Endodermal cell (in vitro differentiated cells): Measurements from ENCODE around the gene SLC1A7. TPM values are rescaled to one million over a fixed set of nuclear protein-coding genes. Genes with fewer than 3 reads are reported as not detected.

Source experiments
- DNase-seq: peaks from one replicate; pipeline ENCODE4 v3.0.0-alpha.2; 2017
- H3K27ac ChIP-seq: 2 replicates; pipeline ENCODE4 v1.5.1; 2013; ENCODE audit warnings: mild to moderate bottlenecking, low read depth, low read length, moderate library complexity
- H3K27me3 ChIP-seq: 2 replicates; pipeline ENCODE4 v1.6.1; 2013; ENCODE audit warnings: mild to moderate bottlenecking, low read length, moderate library complexity; ENCODE audit not compliant: insufficient read depth, control insufficient read depth, poor library complexity, severe bottlenecking
- H3K36me3 ChIP-seq: 2 replicates; pipeline ENCODE4 v1.7.0; 2013; ENCODE audit warnings: mild to moderate bottlenecking, low read length, moderate library complexity; ENCODE audit not compliant: control insufficient read depth, insufficient read depth
- H3K4me1 ChIP-seq: one replicate; pipeline ENCODE4 v1.7.0; 2013; ENCODE audit warnings: low read length; ENCODE audit not compliant: control insufficient read depth, insufficient read depth
- H3K4me3 ChIP-seq: 2 replicates; pipeline ENCODE4 v1.5.1; 2013; ENCODE audit warnings: mild to moderate bottlenecking, low read length, moderate library complexity
- H3K9ac ChIP-seq: 2 replicates; pipeline ENCODE4 v1.6.1; 2013; ENCODE audit warnings: mild to moderate bottlenecking, low read length, moderate library complexity; ENCODE audit not compliant: poor library complexity, severe bottlenecking; ENCODE audit errors: extremely low read depth
- H3K9me3 ChIP-seq: 2 replicates; pipeline ENCODE4 v1.6.1; 2013; ENCODE audit warnings: mild to moderate bottlenecking, low read length, moderate library complexity; ENCODE audit not compliant: control insufficient read depth
- H3K27ac Mint-ChIP-seq: 2 replicates; pipeline ENCODE4 v1.8.0; 2020; ENCODE audit warnings: mixed read lengths
- H3K27me3 Mint-ChIP-seq: 2 replicates; pipeline ENCODE4 v1.8.0; 2021; ENCODE audit warnings: mild to moderate bottlenecking, mixed read lengths; ENCODE audit not compliant: insufficient read depth
- H3K36me3 Mint-ChIP-seq: 2 replicates; pipeline ENCODE4 v1.8.0; 2020; ENCODE audit warnings: low read depth, mixed read lengths
- H3K4me1 Mint-ChIP-seq: 2 replicates; pipeline ENCODE4 v1.8.0; 2020; ENCODE audit warnings: mixed read lengths
- H3K4me3 Mint-ChIP-seq: 2 replicates; pipeline ENCODE4 v1.8.0; 2020; ENCODE audit warnings: mild to moderate bottlenecking, moderate library complexity, mixed read lengths
- H3K9me3 Mint-ChIP-seq: 2 replicates; pipeline ENCODE4 v1.8.0; 2020; ENCODE audit warnings: mild to moderate bottlenecking, mixed read lengths
- WGBS, 2 experiments: methylation state at CpG; one replicate each; pipeline versions ENCODE4 v1.1.5 to v1.1.7; 2013; ENCODE audit warnings: missing lambda C conversion rate in 2 of 2, mixed read lengths in 1 of 2; ENCODE audit not compliant: insufficient coverage in 1 of 2, insufficient read length in 1 of 2; 5-methylcytosine and 5-hydroxymethylcytosine counted together
- total RNA-seq, 2 donors: library from RNA; stranded (reverse); fragmentation: NEBNext Ultra II Directional in 1 of 2; extraction: Animal tissue kit (Norgen Biotek cat#: 25700) in 1 of 2; gene quantifications; 2 replicates in 1 of 2; 3 replicates in 1 of 2; pipeline ENCODE4 v1.2.1, GENCODE V29; 2021
- TF ChIP-seq, protein P1 (sequence below): fragments of 200-600 bp; sonication (generic); conservative IDR thresholded peaks from 2 replicates; pipeline ENCODE4 v1.5.0; 2021; ENCODE audit warnings: antibody characterized with exemption, mild to moderate bottlenecking

The SLC1A7 gene
- total RNA-seq, 2 donors from 2014 or later, result 1.7 to 2.3 TPM

DNA sequence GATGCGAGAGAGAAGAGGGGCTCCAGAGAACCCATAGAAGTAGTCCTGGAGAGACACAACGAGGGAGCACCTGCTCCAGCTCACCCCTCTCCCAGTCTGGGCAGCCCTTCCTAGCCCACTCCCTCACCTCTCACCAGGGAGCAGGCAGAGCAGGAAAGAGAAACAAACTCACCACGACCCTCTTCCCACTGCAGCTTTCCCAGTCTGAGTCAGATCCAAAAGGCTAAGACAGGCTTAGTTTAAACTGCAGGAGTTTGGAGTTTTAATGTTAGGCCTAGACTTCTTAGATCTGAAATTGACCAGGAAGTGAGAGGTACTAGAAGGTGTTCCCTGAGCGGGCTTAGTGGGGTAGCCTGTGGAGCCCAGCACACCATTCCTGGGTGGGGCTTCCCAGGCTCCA lies 29.6 kb downstream of the SLC1A7 start:
- Mint-ChIP-seq H3K9me3 (peaks cover 3% of the 10 kb centered on the region), H3K36me3 (no peaks in the 10 kb centered on the region), H3K27me3 (peaks cover 94% of the 10 kb centered on the region), H3K4me3 (no peak overlapping the region), H3K27ac (no peak overlapping the region), H3K4me1 (peaks cover 61% of the 10 kb centered on the region)
- Histone ChIP-seq H3K9me3 (peaks cover 11% of the 10 kb centered on the region), H3K36me3 (no peaks in the 10 kb centered on the region), H3K27me3 (peaks cover 91% of the 10 kb centered on the region), H3K9ac (no peak overlapping the region), H3K4me1 (peaks cover 33% of the 10 kb centered on the region), H3K4me3 (no peak overlapping the region), H3K27ac (no peak overlapping the region)
- TF ChIP-seq, protein P1, sequence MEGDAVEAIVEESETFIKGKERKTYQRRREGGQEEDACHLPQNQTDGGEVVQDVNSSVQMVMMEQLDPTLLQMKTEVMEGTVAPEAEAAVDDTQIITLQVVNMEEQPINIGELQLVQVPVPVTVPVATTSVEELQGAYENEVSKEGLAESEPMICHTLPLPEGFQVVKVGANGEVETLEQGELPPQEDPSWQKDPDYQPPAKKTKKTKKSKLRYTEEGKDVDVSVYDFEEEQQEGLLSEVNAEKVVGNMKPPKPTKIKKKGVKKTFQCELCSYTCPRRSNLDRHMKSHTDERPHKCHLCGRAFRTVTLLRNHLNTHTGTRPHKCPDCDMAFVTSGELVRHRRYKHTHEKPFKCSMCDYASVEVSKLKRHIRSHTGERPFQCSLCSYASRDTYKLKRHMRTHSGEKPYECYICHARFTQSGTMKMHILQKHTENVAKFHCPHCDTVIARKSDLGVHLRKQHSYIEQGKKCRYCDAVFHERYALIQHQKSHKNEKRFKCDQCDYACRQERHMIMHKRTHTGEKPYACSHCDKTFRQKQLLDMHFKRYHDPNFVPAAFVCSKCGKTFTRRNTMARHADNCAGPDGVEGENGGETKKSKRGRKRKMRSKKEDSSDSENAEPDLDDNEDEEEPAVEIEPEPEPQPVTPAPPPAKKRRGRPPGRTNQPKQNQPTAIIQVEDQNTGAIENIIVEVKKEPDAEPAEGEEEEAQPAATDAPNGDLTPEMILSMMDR, result no peak
- WGBS, 2 experiments, result 95 to 100% methylated on average over 1 to 4 of the region's 4 CpGs
- no peak for DNase-seq

- Histone ChIP-seq H3K36me3 (no peaks in the 10 kb centered on the region), H3K4me3 (no peak overlapping the region), H3K9me3 (peaks cover 11% of the 10 kb centered on the region), H3K4me1 (peaks cover 34% of the 10 kb centered on the region), H3K27me3 (peaks cover 86% of the 10 kb centered on the region), H3K27ac (no peak overlapping the region), H3K9ac (no peak overlapping the region)
- Mint-ChIP-seq H3K27ac (no peak overlapping the region), H3K27me3 (peaks cover 89% of the 10 kb centered on the region), H3K4me1 (peaks cover 63% of the 10 kb centered on the region), H3K36me3 (no peaks in the 10 kb centered on the region), H3K4me3 (no peak overlapping the region), H3K9me3 (peaks cover 3% of the 10 kb centered on the region)
- WGBS, 2 experiments, result 79 to 100% methylated on average over 1 to 2 of the region's 2 CpGs
- DNase-seq, result no peak
- TF ChIP-seq, protein P1, result no peak
These were observed 30.1 kb downstream of the SLC1A7 start for GRCh38 chr1:53112271-53112774.

- Mint-ChIP-seq H3K27ac (no peak overlapping the region), H3K36me3 (no peaks in the 10 kb centered on the region), H3K4me3 (no peak overlapping the region), H3K4me1 (peaks cover 60% of the 10 kb centered on the region), H3K9me3 (peaks cover 3% of the 10 kb centered on the region), H3K27me3 (peaks cover 83% of the 10 kb centered on the region)
- no peak for DNase-seq
- Histone ChIP-seq H3K4me3 (no peak overlapping the region), H3K9ac (no peak overlapping the region), H3K4me1 (peaks cover 32% of the 10 kb centered on the region), H3K9me3 (peaks cover 11% of the 10 kb centered on the region), H3K27me3 (peaks cover 81% of the 10 kb centered on the region), H3K27ac (no peak overlapping the region), H3K36me3 (no peaks in the 10 kb centered on the region)
- WGBS, 2 experiments, result 72 to 78% methylated on average over 4 to 5 of the region's 5 CpGs
- TF ChIP-seq, protein P1, result no peak
These were observed 30.7 kb downstream of the SLC1A7 start for GRCh38 chr1:53111693-53112092.
